Endothelial cell of umbilical vein (primary cell): ENCODE measurements around the gene FKBP8. TPM values are rescaled to one million over a fixed set of nuclear protein-coding genes. Genes with fewer than 3 reads are reported as not detected.

Source experiments
- BruUV-seq: library from RNA; stranded (reverse); fragments of 400-500 nt; replicated peaks from 2 replicates; lab custom pipeline; 2021; lab: Mats Ljungman, UMichigan
- CTCF ChIA-PET: fragments of 300-600, 350-600 bp; sonication (Branson Sonifier 250); formaldehyde crosslinking; loops from one replicate; lab custom pipeline; 2021; ENCODE audit warnings: antibody characterized with exemption, inconsistent platforms; lab: Charles Lee
- POLR2A ChIA-PET: fragments of 300-600, 350-600 bp; sonication (Branson Sonifier 250); formaldehyde crosslinking; loops from one replicate; lab custom pipeline; 2021; ENCODE audit warnings: antibody characterized with exemption, inconsistent platforms; lab: Charles Lee
- DNase-seq: peaks from one replicate; pipeline ENCODE4 v3.0.0-alpha.2; 2011; ENCODE audit warnings: low read depth, low spot score
- FAIRE-seq: peaks from 2 replicates; lab custom pipeline; 2011; peaks lifted over from hg19 to GRCh38; lab: Jason Lieb, UNC
- H2AFZ ChIP-seq: 2 replicates; pipeline ENCODE4 v1.6.0; 2012; ENCODE audit warnings: low read depth, low read length, control low read depth, inconsistent platforms
- H3K27ac ChIP-seq: 2 replicates; pipeline ENCODE4 v1.5.1; 2011; ENCODE audit warnings: low read depth, mild to moderate bottlenecking, control low read depth, low read length, moderate library complexity; ENCODE audit not compliant: insufficient read depth
- H3K27me3 ChIP-seq, 2 experiments: 2 replicates each; pipeline versions ENCODE4 v1.6.0 to v1.6.1; 2011; ENCODE audit warnings: low read length in 2 of 2, mixed read lengths in 1 of 2; ENCODE audit not compliant: control insufficient read depth in 2 of 2, insufficient read depth in 2 of 2
- H3K36me3 ChIP-seq, 2 experiments: 2 replicates in 1 of 2; 3 replicates in 1 of 2; pipeline ENCODE4 v1.5.1; 2011; ENCODE audit warnings: low read length in 2 of 2, mild to moderate bottlenecking in 1 of 2, moderate library complexity in 1 of 2; ENCODE audit not compliant: control insufficient read depth in 2 of 2, insufficient read depth in 2 of 2; ENCODE audit errors: extremely low read depth in 1 of 2
- H3K4me1 ChIP-seq: 3 replicates; pipeline ENCODE4 v1.5.1; 2011; ENCODE audit warnings: mild to moderate bottlenecking, low read length; ENCODE audit not compliant: control insufficient read depth, insufficient read depth; ENCODE audit errors: extremely low read depth
- H3K4me2 ChIP-seq: 2 replicates; pipeline ENCODE4 v1.6.1; 2011; ENCODE audit warnings: low read length, control low read depth, mixed read lengths; ENCODE audit not compliant: insufficient read depth
- H3K4me3 ChIP-seq, 3 experiments: fragments of 200-600 bp in 1 of 3; sonication (generic), shearing (Covaris generic) in 1 of 3; replicated peaks in 1 of 3; 2 replicates each; pipeline ENCODE4 v1.5.1; 2011 to 2016; ENCODE audit warnings: control low read depth in 3 of 3, low read length in 3 of 3, mild to moderate bottlenecking in 2 of 3, inconsistent platforms in 1 of 3, low read depth in 1 of 3, moderate library complexity in 1 of 3; ENCODE audit not compliant: insufficient read depth in 1 of 3
- H3K79me2 ChIP-seq: 2 replicates; pipeline ENCODE4 v1.6.0; 2012; ENCODE audit warnings: low read length, inconsistent platforms; ENCODE audit not compliant: control insufficient read depth, insufficient read depth
- H3K9ac ChIP-seq: replicated peaks from 2 replicates; pipeline ENCODE3; 2011; ENCODE audit warnings: low read length, control low read depth; ENCODE audit not compliant: insufficient read depth; ENCODE audit errors: extremely low read depth
- H3K9me1 ChIP-seq: replicated peaks from 3 replicates; pipeline ENCODE4 v1.6.0; 2011; ENCODE audit warnings: mild to moderate bottlenecking, low read length; ENCODE audit not compliant: control insufficient read depth, insufficient read depth; ENCODE audit errors: extremely low read depth
- H3K9me3 ChIP-seq: replicated peaks from 2 replicates; pipeline ENCODE4 v1.5.1; 2012; ENCODE audit warnings: low read length, inconsistent platforms; ENCODE audit not compliant: control insufficient read depth, insufficient read depth
- H4K20me1 ChIP-seq: replicated peaks from 2 replicates; pipeline ENCODE3; 2011; ENCODE audit warnings: mild to moderate bottlenecking, low read length; ENCODE audit not compliant: control insufficient read depth, insufficient read depth; ENCODE audit errors: extremely low read depth
- EZH2 ChIP-seq: IDR thresholded peaks from 2 replicates; pipeline ENCODE4 v1.6.1; 2012; ENCODE audit warnings: borderline replicate concordance, low read depth, mild to moderate bottlenecking, moderate library complexity, low read length, inconsistent platforms; ENCODE audit not compliant: severe bottlenecking
- FOS ChIP-seq: IDR thresholded peaks from 2 replicates; pipeline ENCODE4 v1.6.1; 2011; ENCODE audit warnings: mild to moderate bottlenecking, low read length, moderate library complexity, borderline replicate concordance; ENCODE audit not compliant: insufficient read depth
- GATA2 ChIP-seq: IDR thresholded peaks from 2 replicates; pipeline ENCODE4 v1.7.0; 2011; ENCODE audit warnings: low read depth, mild to moderate bottlenecking, moderate library complexity, mixed read lengths, low read length; ENCODE audit not compliant: insufficient read length, insufficient read depth
- JUN ChIP-seq: IDR thresholded peaks from 2 replicates; pipeline ENCODE4 v1.6.1; 2011; ENCODE audit warnings: borderline replicate concordance, low read depth; ENCODE audit not compliant: insufficient read length, insufficient read depth
- MYC ChIP-seq: IDR thresholded peaks from one replicate; pipeline ENCODE4 v1.6.1; 2011; ENCODE audit warnings: mild to moderate bottlenecking, low read depth, low read length
- POLR2A ChIP-seq: IDR thresholded peaks from 2 replicates; pipeline ENCODE4 v1.6.1; 2012; ENCODE audit warnings: low read depth, mild to moderate bottlenecking, control low read depth, low read length
- POLR2AphosphoS5 ChIP-seq: IDR thresholded peaks from 2 replicates; pipeline ENCODE4 v1.6.1; 2012; ENCODE audit warnings: low read depth, mild to moderate bottlenecking, control low read depth, low read length, moderate library complexity; ENCODE audit not compliant: insufficient read depth
- dilution Hi-C: fragments of 300-500 bp; cut with MboI; formaldehyde crosslinking; loops from one replicate; pipeline ENCODE4 v1.15.0; 2019; ENCODE audit warnings: low sequenced_read_pairs; ENCODE audit not compliant: extremely low pct_ligation_motif_present
- intact Hi-C: fragments of 100-400 bp; cut with micrococcal nuclease; formaldehyde crosslinking; loops from one replicate; pipeline ENCODE4 v1.10.0; 2022
- polyA plus RNA-seq, 4 experiments: library from polyadenylated mRNA; depleted of rRNA in 3 of 4; stranded (reverse) in 3 of 4; unstranded in 1 of 4; fragments of >200 nt; gene quantifications; 2 replicates each; pipeline versions ENCODE4 v1.2.1 to v1.2.3, GENCODE V29; 2011 to 2012; ENCODE audit warnings: missing spikeins in 1 of 4
- total RNA-seq: library from RNA; stranded (reverse); gene quantifications from 2 replicates; pipeline ENCODE4 v1.2.3, GENCODE V29; 2021
- TF ChIP-seq, protein P1 (sequence below), 2 donors: IDR thresholded peaks; 1 replicate in 1 of 2; 2 replicates in 1 of 2; pipeline ENCODE4 v1.5.1; 2011; ENCODE audit warnings: low read length in 2 of 2, mild to moderate bottlenecking in 2 of 2, moderate library complexity in 2 of 2, control low read depth in 1 of 2, inconsistent platforms in 1 of 2, low read depth in 1 of 2; ENCODE audit not compliant: insufficient read depth in 1 of 2; ENCODE audit errors: extremely low read depth in 1 of 2
- TF ChIP-seq, protein P2 (sequence below): IDR thresholded peaks from 2 replicates; pipeline ENCODE4 v1.6.1; 2011; ENCODE audit not compliant: insufficient read depth, insufficient read length

The FKBP8 gene
- total and polyA plus RNA-seq, 2 donors (not counting 3 experiments of a cell fraction or from before 2014, with no cell fraction given), result 150 to 173 TPM

DNA sequence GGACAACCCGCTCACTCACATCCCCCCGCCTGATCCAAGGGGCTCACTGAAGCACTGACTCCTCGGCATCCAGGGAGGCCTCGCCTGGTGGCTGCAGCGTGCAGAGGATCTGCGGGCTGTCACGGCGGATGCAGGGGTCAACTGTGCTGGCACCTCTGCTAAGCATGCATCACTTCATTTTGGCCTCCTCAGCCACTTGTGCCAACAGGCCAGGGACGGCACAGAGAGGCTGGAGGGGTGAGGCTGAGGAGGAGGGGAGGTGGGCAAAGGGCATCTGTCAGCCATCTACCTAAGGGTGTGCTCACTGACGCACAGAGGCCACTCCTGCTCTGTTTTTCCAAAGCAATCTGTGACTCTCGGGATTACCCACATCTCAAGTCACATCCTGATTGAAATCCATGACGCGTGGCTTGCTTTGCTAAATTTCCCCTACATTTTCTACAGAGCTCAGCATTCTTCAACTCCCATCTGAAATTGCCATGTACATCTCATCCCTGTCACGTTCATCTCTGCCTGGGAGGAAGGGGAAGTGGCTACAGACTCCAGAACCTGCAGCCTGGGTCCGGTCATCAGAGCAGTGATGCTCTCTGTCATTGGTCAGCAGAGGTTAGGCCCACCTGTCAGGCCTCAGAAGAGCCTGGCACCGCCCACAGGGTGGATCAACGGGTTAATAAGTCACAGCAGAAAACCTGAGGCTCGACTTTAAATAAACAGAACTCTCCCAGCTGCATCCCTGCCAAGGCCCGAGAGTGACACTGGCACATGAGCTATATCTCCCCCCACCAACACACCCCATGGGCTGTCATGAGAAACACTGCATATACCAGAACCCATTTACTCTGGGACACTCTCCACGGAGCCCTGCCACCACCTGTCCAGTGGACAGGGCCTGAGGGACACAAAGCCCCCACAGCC is 39.1 kb downstream of the FKBP8 start:
- ChIA-PET POLR2A (no interaction called here), CTCF (interaction anchor here (2.7 kb wide), 1 partner anchor 16 kb away, joined by 9 read pairs; no protein-coding TSS in a partner anchor)
- Histone ChIP-seq H4K20me1 (no peaks in the 10 kb centered on the region), H3K27ac (no peak overlapping the region), H2AFZ (no peak overlapping the region), H3K4me3 (no peak overlapping the region), H3K4me2 (no peak overlapping the region), H3K9me1 (no peaks in the 10 kb centered on the region), H3K4me1 (peaks cover 17% of the 10 kb centered on the region), H3K36me3 (no peaks in the 10 kb centered on the region), H3K9ac (no peak overlapping the region), H3K9me3 (no peaks in the 10 kb centered on the region), H3K27me3 (no peaks in the 10 kb centered on the region), H3K79me2 (peaks cover 80% of the 10 kb centered on the region)
- FAIRE-seq (no peak), DNase-seq (no peak)
- BruUV-seq, result no TSS peak
- TF ChIP-seq, protein P1, sequence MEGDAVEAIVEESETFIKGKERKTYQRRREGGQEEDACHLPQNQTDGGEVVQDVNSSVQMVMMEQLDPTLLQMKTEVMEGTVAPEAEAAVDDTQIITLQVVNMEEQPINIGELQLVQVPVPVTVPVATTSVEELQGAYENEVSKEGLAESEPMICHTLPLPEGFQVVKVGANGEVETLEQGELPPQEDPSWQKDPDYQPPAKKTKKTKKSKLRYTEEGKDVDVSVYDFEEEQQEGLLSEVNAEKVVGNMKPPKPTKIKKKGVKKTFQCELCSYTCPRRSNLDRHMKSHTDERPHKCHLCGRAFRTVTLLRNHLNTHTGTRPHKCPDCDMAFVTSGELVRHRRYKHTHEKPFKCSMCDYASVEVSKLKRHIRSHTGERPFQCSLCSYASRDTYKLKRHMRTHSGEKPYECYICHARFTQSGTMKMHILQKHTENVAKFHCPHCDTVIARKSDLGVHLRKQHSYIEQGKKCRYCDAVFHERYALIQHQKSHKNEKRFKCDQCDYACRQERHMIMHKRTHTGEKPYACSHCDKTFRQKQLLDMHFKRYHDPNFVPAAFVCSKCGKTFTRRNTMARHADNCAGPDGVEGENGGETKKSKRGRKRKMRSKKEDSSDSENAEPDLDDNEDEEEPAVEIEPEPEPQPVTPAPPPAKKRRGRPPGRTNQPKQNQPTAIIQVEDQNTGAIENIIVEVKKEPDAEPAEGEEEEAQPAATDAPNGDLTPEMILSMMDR (IDR thresholded peaks at IDR 0.05; ENCODE audit: extremely low read depth in 1 of 2, insufficient read depth in 1 of 2, low read depth in 1 of 2, low read length in 2 of 2), result no peak
- no peak for TF ChIP-seq MYC
- TF ChIP-seq, protein P2, sequence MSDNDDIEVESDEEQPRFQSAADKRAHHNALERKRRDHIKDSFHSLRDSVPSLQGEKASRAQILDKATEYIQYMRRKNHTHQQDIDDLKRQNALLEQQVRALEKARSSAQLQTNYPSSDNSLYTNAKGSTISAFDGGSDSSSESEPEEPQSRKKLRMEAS, result no peak
- TF ChIP-seq GATA2, result no peak
- TF ChIP-seq POLR2A, result no peak
- no peak for TF ChIP-seq POLR2AphosphoS5
- TF ChIP-seq FOS, result no peak
- TF ChIP-seq EZH2, result no peak
- TF ChIP-seq JUN, result no peak
- dilution Hi-C loops, result no loop called here
- intact Hi-C loops, result no loop called here
